NCI-H748 (cell line): ENCODE results near the gene DNAH17.

Experiments used
- DNase-seq: peaks from one replicate; lab custom pipeline; 2025; ENCODE audit not compliant: unreplicated experiment; lab: John Stamatoyannopoulos, UW

The DNAH17 gene

GRCh38 chr17:78377858-78378224 lies 199.4 kb downstream of the DNAH17 start:
- DNase-seq = no peak

GRCh38 chr17:78376161-78376560 lies 201.0 kb downstream of the DNAH17 start:
- DNase-seq = no peak

- no peak for DNase-seq
These were observed 201.6 kb downstream of the DNAH17 start for GRCh38 chr17:78375401-78376151.

GRCh38 chr17:78374631-78375274 lies 202.4 kb downstream of the DNAH17 start:
- no peak for DNase-seq

DNA sequence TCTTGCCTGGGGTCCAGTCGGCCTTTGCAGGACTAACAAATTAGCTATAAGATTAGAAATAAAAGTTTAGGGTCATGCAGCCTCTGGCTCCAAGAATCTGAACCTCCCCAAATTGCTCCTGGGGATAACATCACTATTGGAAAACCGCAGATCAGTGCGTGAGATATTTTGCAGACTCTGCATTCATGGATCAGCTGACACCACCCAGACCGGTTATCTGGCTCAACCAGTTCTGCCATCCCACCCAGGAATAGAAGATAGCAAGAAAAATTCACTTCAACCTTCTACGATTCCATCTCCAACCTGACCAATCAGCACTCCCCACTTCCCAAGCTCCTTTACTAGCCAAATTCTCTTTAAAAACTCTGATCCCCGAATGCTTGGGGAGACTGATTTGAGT lies 203.0 kb downstream of the DNAH17 start:
- DNase-seq = no peak
